ENCODE data around the gene NCKAP5.

DNA sequence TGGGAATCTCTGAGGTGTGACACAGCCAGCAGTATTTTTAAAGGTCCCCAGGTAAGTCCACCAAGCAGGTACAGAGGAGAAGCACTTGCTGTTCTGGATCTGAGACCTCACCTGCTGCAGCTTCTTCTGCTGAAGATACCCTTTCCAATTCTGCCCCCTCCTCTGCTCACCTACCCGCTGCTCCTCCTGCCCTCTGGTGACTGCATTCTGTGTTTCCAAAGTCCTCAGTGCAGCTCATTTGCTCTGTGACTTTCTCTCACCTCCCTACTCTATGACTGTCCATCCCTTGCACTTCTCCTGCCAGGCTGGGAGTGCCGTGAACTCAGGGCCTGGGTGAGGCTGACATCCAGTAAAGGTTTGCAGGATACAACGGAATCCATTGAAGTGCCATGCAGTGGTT is 693.1 kb downstream of the NCKAP5 start:
- TF ChIP-seq, protein P1, sequence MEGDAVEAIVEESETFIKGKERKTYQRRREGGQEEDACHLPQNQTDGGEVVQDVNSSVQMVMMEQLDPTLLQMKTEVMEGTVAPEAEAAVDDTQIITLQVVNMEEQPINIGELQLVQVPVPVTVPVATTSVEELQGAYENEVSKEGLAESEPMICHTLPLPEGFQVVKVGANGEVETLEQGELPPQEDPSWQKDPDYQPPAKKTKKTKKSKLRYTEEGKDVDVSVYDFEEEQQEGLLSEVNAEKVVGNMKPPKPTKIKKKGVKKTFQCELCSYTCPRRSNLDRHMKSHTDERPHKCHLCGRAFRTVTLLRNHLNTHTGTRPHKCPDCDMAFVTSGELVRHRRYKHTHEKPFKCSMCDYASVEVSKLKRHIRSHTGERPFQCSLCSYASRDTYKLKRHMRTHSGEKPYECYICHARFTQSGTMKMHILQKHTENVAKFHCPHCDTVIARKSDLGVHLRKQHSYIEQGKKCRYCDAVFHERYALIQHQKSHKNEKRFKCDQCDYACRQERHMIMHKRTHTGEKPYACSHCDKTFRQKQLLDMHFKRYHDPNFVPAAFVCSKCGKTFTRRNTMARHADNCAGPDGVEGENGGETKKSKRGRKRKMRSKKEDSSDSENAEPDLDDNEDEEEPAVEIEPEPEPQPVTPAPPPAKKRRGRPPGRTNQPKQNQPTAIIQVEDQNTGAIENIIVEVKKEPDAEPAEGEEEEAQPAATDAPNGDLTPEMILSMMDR (IDR thresholded peaks at IDR 0.05), result no peak
- TF ChIP-seq POLR2A (IDR thresholded peaks at IDR 0.05), result no peak

Data from vagina (tissue), 2 donors.